K562 (cell line): ENCODE data around the gene TMEM132C. TPM values are rescaled to one million over a fixed set of nuclear protein-coding genes. Genes with fewer than 3 reads are reported as not detected.

ENCODE experiments used
- ATAC-seq: fragments of 200-7000 bp; cut with Tn5 transposase; 3 replicates; pipeline ENCODE4 v1.9.1; 2020; ENCODE audit warnings: moderate library complexity
- BruUV-seq: library from RNA; stranded (reverse); fragments of 400-500 nt; replicated peaks from 2 replicates; lab custom pipeline; 2021; lab: Mats Ljungman, UMichigan
- CTCF ChIA-PET: fragments of 300-600 bp; formaldehyde crosslinking; extraction: SDS; loops from one replicate; lab custom pipeline; 2021; ENCODE audit warnings: low intra/inter-chr PET ratio; lab: Yijun Ruan, JAX
- POLR2A ChIA-PET: fragments of 300-600, 350-650 bp; sonication (Branson Sonifier 250); formaldehyde crosslinking; extraction: SDS; loops from one replicate; lab custom pipeline; 2021; ENCODE audit warnings: antibody characterized with exemption, inconsistent platforms; lab: Yijun Ruan, JAX
- DNase-seq, 4 experiments: peaks; one replicate each; pipeline versions ENCODE4 v3.0.0 to v3.0.0-alpha.2; 2011 to 2018; ENCODE audit warnings: low spot score in 3 of 4, mixed read lengths in 3 of 4; ENCODE audit errors: extremely low read depth in 1 of 4
- FAIRE-seq: peaks from 2 replicates; lab custom pipeline; 2011; peaks lifted over from hg19 to GRCh38; lab: Jason Lieb, UNC
- H2AFZ ChIP-seq: 2 replicates; pipeline ENCODE4 v1.6.0; 2011; ENCODE audit warnings: low read depth, low read length, control low read depth, inconsistent platforms
- H3K27ac ChIP-seq: fragments of 200-600 bp; 3 replicates; pipeline ENCODE4 v1.8.0; 2011; ENCODE audit warnings: low read depth, mild to moderate bottlenecking, control low read depth, inconsistent platforms, low read length, moderate library complexity, mixed read lengths; ENCODE audit errors: extremely low read depth
- H3K27me3 ChIP-seq, 2 experiments: fragments of 300-600 bp in 1 of 2; 2 replicates in 1 of 2; 3 replicates in 1 of 2; pipeline versions ENCODE4 v1.6.0 to v1.8.0; 2011; ENCODE audit warnings: inconsistent platforms in 2 of 2, low read length in 2 of 2, mild to moderate bottlenecking in 1 of 2, mixed read lengths in 1 of 2, moderate library complexity in 1 of 2; ENCODE audit not compliant: control insufficient read depth in 2 of 2, insufficient read depth in 2 of 2
- H3K36me3 ChIP-seq: fragments of 300-600 bp; 3 replicates; pipeline ENCODE4 v1.8.0; 2011; ENCODE audit warnings: mild to moderate bottlenecking, low read length, inconsistent platforms; ENCODE audit not compliant: control insufficient read depth, insufficient read depth
- H3K4me1 ChIP-seq, 2 experiments: fragments of 200-600 bp in 1 of 2; replicated peaks in 1 of 2; 2 replicates in 1 of 2; 3 replicates in 1 of 2; pipeline versions ENCODE4 v1.5.1 to v1.8.0; 2011; ENCODE audit warnings: inconsistent platforms in 2 of 2, low read length in 2 of 2, mild to moderate bottlenecking in 1 of 2, mixed read lengths in 1 of 2, moderate library complexity in 1 of 2; ENCODE audit not compliant: control insufficient read depth in 2 of 2, insufficient read depth in 2 of 2
- H3K4me2 ChIP-seq: 2 replicates; pipeline ENCODE4 v1.6.1; 2011; ENCODE audit warnings: low read length, control low read depth, inconsistent platforms, mixed read lengths; ENCODE audit not compliant: insufficient read depth
- H3K4me3 ChIP-seq: fragments of 200-600 bp; sonication (generic), shearing (Covaris generic); 2 replicates; pipeline ENCODE4 v1.5.1; 2016; ENCODE audit warnings: control low read depth, inconsistent platforms
- H3K79me2 ChIP-seq: fragments of 200-600 bp; 3 replicates; pipeline ENCODE4 v1.8.0; 2011; ENCODE audit warnings: low read length, inconsistent platforms; ENCODE audit not compliant: control insufficient read depth, insufficient read depth
- H3K9ac ChIP-seq, 2 experiments: 2 replicates each; pipeline versions ENCODE4 v1.6.0 to v1.6.1; 2011; ENCODE audit warnings: low read depth in 2 of 2, low read length in 2 of 2, control low read depth in 1 of 2, inconsistent platforms in 1 of 2, mild to moderate bottlenecking in 1 of 2, mixed read lengths in 1 of 2; ENCODE audit not compliant: insufficient read depth in 1 of 2
- H3K9me1 ChIP-seq: one replicate; pipeline ENCODE4 v1.6.0; 2011; ENCODE audit warnings: inconsistent platforms, mild to moderate bottlenecking, low read length, moderate library complexity; ENCODE audit not compliant: control insufficient read depth, insufficient read depth
- H3K9me3 ChIP-seq: replicated peaks from 2 replicates; pipeline ENCODE4 v1.5.1; 2011; ENCODE audit warnings: low read depth, low read length, inconsistent platforms; ENCODE audit not compliant: control insufficient read depth, insufficient read depth
- H4K20me1 ChIP-seq: replicated peaks from 2 replicates; pipeline ENCODE4 v1.6.1; 2011; ENCODE audit warnings: low read length, inconsistent platforms, mixed read lengths; ENCODE audit not compliant: control insufficient read depth, insufficient read depth
- BMI1 ChIP-seq: fragments of 150-350 bp; IDR thresholded peaks from 2 replicates; pipeline ENCODE4 v1.6.1; 2014; ENCODE audit warnings: low read length
- CBX3 ChIP-seq, 2 experiments: IDR thresholded peaks; 1 replicate in 1 of 2; 2 replicates in 1 of 2; pipeline ENCODE4 v1.6.1; 2012; ENCODE audit warnings: inconsistent platforms in 2 of 2, low read length in 2 of 2, borderline replicate concordance in 1 of 2, control low read depth in 1 of 2
- NR1H2 ChIP-seq: sonication (generic); formaldehyde crosslinking; IDR thresholded peaks from 2 replicates; pipeline ENCODE4 v1.4.0; 2020; ENCODE audit warnings: mild to moderate bottlenecking, missing genetic modification reagents
- NR3C1 ChIP-seq: sonication (generic); formaldehyde crosslinking; IDR thresholded peaks from 2 replicates; pipeline ENCODE4 v1.8.1; 2022; ENCODE audit warnings: missing genetic modification reagents
- SNIP1 ChIP-seq: fragments of 450-650 bp; IDR thresholded peaks from 2 replicates; pipeline ENCODE4 v1.7.1; 2017; ENCODE audit warnings: low read depth, mild to moderate bottlenecking
- SPI1 ChIP-seq: IDR thresholded peaks from 2 replicates; pipeline ENCODE4 v1.6.1; 2011; ENCODE audit warnings: low read depth, low read length, control low read depth, borderline replicate concordance
- ZBTB12 ChIP-seq: fragments of 250-450 bp; sonication (Bioruptor Pico); IDR thresholded peaks from 2 replicates; pipeline ENCODE4 v1.4.0; 2020
- WGBS: fragments of 100-300 bp; shearing (Covaris generic); methylation state at CpG from one replicate; pipeline ENCODE4 v1.1.6; 2016; ENCODE audit warnings: low coverage, mixed read lengths; ENCODE audit not compliant: insufficient coverage; ENCODE audit errors: missing lambda C conversion rate; 5-methylcytosine and 5-hydroxymethylcytosine counted together
- in situ Hi-C: fragments of 300-500 bp; cut with MboI; formaldehyde crosslinking; loops from 4 replicates; pipeline ENCODE4 v1.15.0; 2018; ENCODE audit warnings: inconsistent platforms, mixed read lengths
- intact Hi-C: fragments of 100-400 bp; cut with micrococcal nuclease; formaldehyde crosslinking; loops from 2 replicates; pipeline ENCODE4 v1.14.2; 2022
- polyA plus RNA-seq, 8 experiments: library from polyadenylated mRNA; depleted of rRNA in 4 of 8; stranded (reverse) in 5 of 8; unstranded in 3 of 8; fragments of >200 nt; fragmentation: Nextera tagmentation in 2 of 8; fragmentation: Illumina TruSeq in 1 of 8; extraction: Ambion mirVana in 2 of 8; extraction: Trizol in 1 of 8; gene quantifications; 2 replicates each; pipeline versions ENCODE4 v1.2.1 to v1.2.3, GENCODE V29; 2011 to 2014; ENCODE audit warnings: inconsistent platforms in 1 of 8, missing spikeins in 1 of 8
- total RNA-seq, 7 experiments: library from RNA; depleted of rRNA in 6 of 7; stranded (reverse); fragments of >200 nt in 6 of 7; fragmentation: Illumina TruSeq in 2 of 7; extraction: Trizol in 2 of 7; gene quantifications; 2 replicates each; pipeline versions ENCODE4 v1.2.1 to v1.2.3, GENCODE V29; 2011 to 2021; ENCODE audit warnings: low replicate concordance in 1 of 7

The TMEM132C gene
- total and polyA plus RNA-seq, 9 of the 15 experiments (the other 6 are each of a cell fraction or from before 2014, with no cell fraction given) = not detected

DNA sequence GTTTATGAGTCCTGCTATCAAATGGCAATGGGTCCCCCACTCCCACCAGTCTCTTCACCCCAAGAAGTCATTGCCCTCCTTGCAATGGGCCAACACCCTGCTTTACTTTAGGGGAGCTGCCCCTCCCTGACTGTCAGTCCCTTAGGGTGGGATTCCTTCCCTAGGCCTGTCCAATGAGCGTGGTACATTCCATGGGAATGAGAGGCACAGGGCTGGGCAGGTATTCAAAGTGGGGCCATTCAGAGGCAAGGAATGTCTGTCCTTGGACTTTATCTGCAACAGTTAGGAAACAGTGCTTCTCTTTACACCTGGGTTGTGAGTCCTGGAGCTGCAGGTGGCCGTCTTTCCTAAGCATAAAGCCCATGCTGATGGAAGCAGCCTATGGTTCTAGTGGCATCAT is 40.8 kb downstream of the TMEM132C start:
- peaks cover 0 to 15% of the 10 kb centered on the region in 2 experiments; a peak in 3 of 5 replicates for H3K27me3 ChIP-seq
- no peak overlapping the region for H3K27ac ChIP-seq
- ATAC-seq = no peak
- H2AFZ ChIP-seq = no peak overlapping the region
- H3K9me3 ChIP-seq = no peaks in the 10 kb centered on the region
- no peak for FAIRE-seq
- BruUV-seq = no TSS peak
- no peaks in the 10 kb centered on the region for H3K36me3 ChIP-seq
- no peaks in the 10 kb centered on the region for H4K20me1 ChIP-seq
- in situ Hi-C loops (no loop called here), intact Hi-C loops (no loop called here)
- ChIA-PET POLR2A (no interaction called here), CTCF (no interaction called here)
- H3K4me1 ChIP-seq = no peaks in the 10 kb centered on the region
- H3K4me3 ChIP-seq = no peak overlapping the region
- 0% methylated on average over 2 of the region's 2 CpGs for WGBS
- H3K4me2 ChIP-seq = no peak overlapping the region
- TF ChIP-seq SNIP1 (no peak), ZBTB12 (no peak), SPI1 (no peak), CBX3 (IDR thresholded peaks at IDR 0.05; ENCODE audit: borderline replicate concordance in 1 of 2, low read length in 2 of 2) (no peak), NR1H2 (CRISPR knock-in tag) (no peak), BMI1 (no peak), NR3C1 (CRISPR knock-in tag) (no peak)
- DNase-seq = no peak
- no peak overlapping the region for H3K9ac ChIP-seq
- no peaks in the 10 kb centered on the region for H3K9me1 ChIP-seq
- no peaks in the 10 kb centered on the region for H3K79me2 ChIP-seq
